Pulmonary artery endothelial cell (primary cell): Measurements from ENCODE around the gene FNDC11. TPM values are rescaled to one million over a fixed set of nuclear protein-coding genes. Genes with fewer than 3 reads are reported as not detected.

Experiments
- DNase-seq: peaks from one replicate; pipeline ENCODE4 v3.0.0-alpha.2; 2011; ENCODE audit warnings: low read depth, low spot score
- total RNA-seq: library from RNA; depleted of rRNA; stranded (reverse); fragments of >200 nt; gene quantifications from 2 replicates; pipeline ENCODE4 v1.2.3, GENCODE V29; 2014

FNDC11 gene
- total RNA-seq, 1 donor from 2014 or later = 1.1 TPM

GRCh38 chr20:63525185-63525584 lies 28.8 kb upstream of the FNDC11 start:
- no peak for DNase-seq

GRCh38 chr20:63525971-63526370 lies 28.0 kb upstream of the FNDC11 start:
- DNase-seq = no peak

GRCh38 chr20:63527184-63527583 lies 26.8 kb upstream of the FNDC11 start:
- DNase-seq = no peak

- no peak for DNase-seq
Observed at GRCh38 chr20:63529180-63529860, 24.6 kb upstream of the FNDC11 start.

- no peak for DNase-seq
Observed at GRCh38 chr20:63529861-63530787, 23.8 kb upstream of the FNDC11 start.

- no peak for DNase-seq
Observed at GRCh38 chr20:63530788-63531160, 23.2 kb upstream of the FNDC11 start.

- DNase-seq = no peak
Observed at GRCh38 chr20:63531686-63532448, 22.1 kb upstream of the FNDC11 start.

- no peak for DNase-seq
Observed at GRCh38 chr20:63532449-63532971, 21.4 kb upstream of the FNDC11 start.

GRCh38 chr20:63533388-63533787 lies 20.6 kb upstream of the FNDC11 start:
- DNase-seq = no peak

- no peak for DNase-seq
Observed at GRCh38 chr20:63533871-63534393, 20.0 kb upstream of the FNDC11 start.

- DNase-seq = no peak
Observed at GRCh38 chr20:63534427-63534830, 19.5 kb upstream of the FNDC11 start.

- no peak for DNase-seq
Observed at GRCh38 chr20:63534831-63535651, 18.9 kb upstream of the FNDC11 start.

GRCh38 chr20:63536241-63536977 lies 17.6 kb upstream of the FNDC11 start:
- DNase-seq = no peak

GRCh38 chr20:63536997-63537524 lies 16.9 kb upstream of the FNDC11 start, which contains the start of gene PTK6:
Gene PTK6 (minus strand): TSS chr20:63537376. CDS start chr20:63537314, 62 bp downstream.
- no peak for DNase-seq

- peak; percentile 76 for DNase-seq
Observed at GRCh38 chr20:63537525-63538203, 16.3 kb upstream of the FNDC11 start.

GRCh38 chr20:63538204-63539091 lies 15.5 kb upstream of the FNDC11 start:
- DNase-seq = no peak

GRCh38 chr20:63539092-63539430 lies 14.9 kb upstream of the FNDC11 start:
- DNase-seq = no peak
